Activated gamma-delta T cell (primary cell): ENCODE results near the gene ZNRD2.

Source experiments
- DNase-seq: peaks from one replicate; lab custom pipeline; 2025; lab: John Stamatoyannopoulos, UW

ZNRD2 gene

GRCh38 chr11:65573391-65574079 is 3.3 kb downstream of the ZNRD2 start:
- no peak for DNase-seq

GRCh38 chr11:65574109-65574810 is 4.0 kb downstream of the ZNRD2 start:
- DNase-seq, result peak; percentile 87

- no peak for DNase-seq
These were observed 4.7 kb downstream of the ZNRD2 start for GRCh38 chr11:65574811-65575567.

GRCh38 chr11:65575568-65576231 is 5.4 kb downstream of the ZNRD2 start, which contains the start of gene EHBP1L1:
Gene EHBP1L1, plus strand, starts transcription at chr11:65576053. Its CDS starts 250 bp downstream, at chr11:65576303.
- peak; percentile 72 for DNase-seq

GRCh38 chr11:65576232-65576866 is 6.1 kb downstream of the ZNRD2 start:
- no peak for DNase-seq

- no peak for DNase-seq
These were observed 6.8 kb downstream of the ZNRD2 start for GRCh38 chr11:65576867-65577755.

- DNase-seq, result no peak
These were observed 7.5 kb downstream of the ZNRD2 start for GRCh38 chr11:65577756-65578109.

GRCh38 chr11:65578134-65578533 is 7.9 kb downstream of the ZNRD2 start:
- DNase-seq, result no peak

GRCh38 chr11:65578667-65579066 is 8.4 kb downstream of the ZNRD2 start:
- no peak for DNase-seq

- no peak for DNase-seq
These were observed 9.0 kb downstream of the ZNRD2 start for GRCh38 chr11:65579291-65579690.

GRCh38 chr11:65580031-65580692 is 9.9 kb downstream of the ZNRD2 start:
- DNase-seq, result no peak

- no peak for DNase-seq
These were observed 10.5 kb downstream of the ZNRD2 start for GRCh38 chr11:65580756-65581155.

- no peak for DNase-seq
These were observed 11.7 kb downstream of the ZNRD2 start for GRCh38 chr11:65581928-65582327.

- DNase-seq, result no peak
These were observed 13.3 kb downstream of the ZNRD2 start for GRCh38 chr11:65583589-65583988.

GRCh38 chr11:65584106-65584505 is 13.8 kb downstream of the ZNRD2 start:
- DNase-seq, result no peak

GRCh38 chr11:65584723-65585171 is 14.5 kb downstream of the ZNRD2 start:
- DNase-seq, result no peak

GRCh38 chr11:65585396-65586246 is 15.3 kb downstream of the ZNRD2 start:
- no peak for DNase-seq

GRCh38 chr11:65586247-65586630 is 16.0 kb downstream of the ZNRD2 start:
- no peak for DNase-seq

GRCh38 chr11:65586676-65587075 is 16.4 kb downstream of the ZNRD2 start:
- DNase-seq, result no peak
